Endothelial cell of umbilical vein (primary cell): ENCODE data around the gene SLC51B. TPM values are rescaled to one million over a fixed set of nuclear protein-coding genes. Genes with fewer than 3 reads are reported as not detected.

Source experiments
- BruUV-seq: library from RNA; stranded (reverse); fragments of 400-500 nt; replicated peaks from 2 replicates; lab custom pipeline; 2021; lab: Mats Ljungman, UMichigan
- CTCF ChIA-PET: fragments of 300-600, 350-600 bp; sonication (Branson Sonifier 250); formaldehyde crosslinking; loops from one replicate; lab custom pipeline; 2021; ENCODE audit warnings: antibody characterized with exemption, inconsistent platforms; lab: Charles Lee
- POLR2A ChIA-PET: fragments of 300-600, 350-600 bp; sonication (Branson Sonifier 250); formaldehyde crosslinking; loops from one replicate; lab custom pipeline; 2021; ENCODE audit warnings: antibody characterized with exemption, inconsistent platforms; lab: Charles Lee
- DNase-seq: peaks from one replicate; pipeline ENCODE4 v3.0.0-alpha.2; 2011; ENCODE audit warnings: low read depth, low spot score
- FAIRE-seq: peaks from 2 replicates; lab custom pipeline; 2011; peaks lifted over from hg19 to GRCh38; lab: Jason Lieb, UNC
- H2AFZ ChIP-seq: 2 replicates; pipeline ENCODE4 v1.6.0; 2012; ENCODE audit warnings: low read depth, low read length, control low read depth, inconsistent platforms
- H3K27ac ChIP-seq: 2 replicates; pipeline ENCODE4 v1.5.1; 2011; ENCODE audit warnings: low read depth, mild to moderate bottlenecking, control low read depth, low read length, moderate library complexity; ENCODE audit not compliant: insufficient read depth
- H3K27me3 ChIP-seq, 2 experiments: 2 replicates each; pipeline versions ENCODE4 v1.6.0 to v1.6.1; 2011; ENCODE audit warnings: low read length in 2 of 2, mixed read lengths in 1 of 2; ENCODE audit not compliant: control insufficient read depth in 2 of 2, insufficient read depth in 2 of 2
- H3K36me3 ChIP-seq, 2 experiments: 2 replicates in 1 of 2; 3 replicates in 1 of 2; pipeline ENCODE4 v1.5.1; 2011; ENCODE audit warnings: low read length in 2 of 2, mild to moderate bottlenecking in 1 of 2, moderate library complexity in 1 of 2; ENCODE audit not compliant: control insufficient read depth in 2 of 2, insufficient read depth in 2 of 2; ENCODE audit errors: extremely low read depth in 1 of 2
- H3K4me1 ChIP-seq: 3 replicates; pipeline ENCODE4 v1.5.1; 2011; ENCODE audit warnings: mild to moderate bottlenecking, low read length; ENCODE audit not compliant: control insufficient read depth, insufficient read depth; ENCODE audit errors: extremely low read depth
- H3K4me2 ChIP-seq: 2 replicates; pipeline ENCODE4 v1.6.1; 2011; ENCODE audit warnings: low read length, control low read depth, mixed read lengths; ENCODE audit not compliant: insufficient read depth
- H3K4me3 ChIP-seq, 3 experiments: fragments of 200-600 bp in 1 of 3; sonication (generic), shearing (Covaris generic) in 1 of 3; replicated peaks in 1 of 3; 2 replicates each; pipeline ENCODE4 v1.5.1; 2011 to 2016; ENCODE audit warnings: control low read depth in 3 of 3, low read length in 3 of 3, mild to moderate bottlenecking in 2 of 3, inconsistent platforms in 1 of 3, low read depth in 1 of 3, moderate library complexity in 1 of 3; ENCODE audit not compliant: insufficient read depth in 1 of 3
- H3K79me2 ChIP-seq: 2 replicates; pipeline ENCODE4 v1.6.0; 2012; ENCODE audit warnings: low read length, inconsistent platforms; ENCODE audit not compliant: control insufficient read depth, insufficient read depth
- H3K9ac ChIP-seq: replicated peaks from 2 replicates; pipeline ENCODE3; 2011; ENCODE audit warnings: low read length, control low read depth; ENCODE audit not compliant: insufficient read depth; ENCODE audit errors: extremely low read depth
- H3K9me1 ChIP-seq: replicated peaks from 3 replicates; pipeline ENCODE4 v1.6.0; 2011; ENCODE audit warnings: mild to moderate bottlenecking, low read length; ENCODE audit not compliant: control insufficient read depth, insufficient read depth; ENCODE audit errors: extremely low read depth
- H3K9me3 ChIP-seq: replicated peaks from 2 replicates; pipeline ENCODE4 v1.5.1; 2012; ENCODE audit warnings: low read length, inconsistent platforms; ENCODE audit not compliant: control insufficient read depth, insufficient read depth
- H4K20me1 ChIP-seq: replicated peaks from 2 replicates; pipeline ENCODE3; 2011; ENCODE audit warnings: mild to moderate bottlenecking, low read length; ENCODE audit not compliant: control insufficient read depth, insufficient read depth; ENCODE audit errors: extremely low read depth
- EZH2 ChIP-seq: IDR thresholded peaks from 2 replicates; pipeline ENCODE4 v1.6.1; 2012; ENCODE audit warnings: borderline replicate concordance, low read depth, mild to moderate bottlenecking, moderate library complexity, low read length, inconsistent platforms; ENCODE audit not compliant: severe bottlenecking
- FOS ChIP-seq: IDR thresholded peaks from 2 replicates; pipeline ENCODE4 v1.6.1; 2011; ENCODE audit warnings: mild to moderate bottlenecking, low read length, moderate library complexity, borderline replicate concordance; ENCODE audit not compliant: insufficient read depth
- GATA2 ChIP-seq: IDR thresholded peaks from 2 replicates; pipeline ENCODE4 v1.7.0; 2011; ENCODE audit warnings: low read depth, mild to moderate bottlenecking, moderate library complexity, mixed read lengths, low read length; ENCODE audit not compliant: insufficient read length, insufficient read depth
- JUN ChIP-seq: IDR thresholded peaks from 2 replicates; pipeline ENCODE4 v1.6.1; 2011; ENCODE audit warnings: borderline replicate concordance, low read depth; ENCODE audit not compliant: insufficient read length, insufficient read depth
- MAX ChIP-seq: IDR thresholded peaks from 2 replicates; pipeline ENCODE4 v1.6.1; 2011; ENCODE audit not compliant: insufficient read depth, insufficient read length
- MYC ChIP-seq: IDR thresholded peaks from one replicate; pipeline ENCODE4 v1.6.1; 2011; ENCODE audit warnings: mild to moderate bottlenecking, low read depth, low read length
- POLR2A ChIP-seq: IDR thresholded peaks from 2 replicates; pipeline ENCODE4 v1.6.1; 2012; ENCODE audit warnings: low read depth, mild to moderate bottlenecking, control low read depth, low read length
- POLR2AphosphoS5 ChIP-seq: IDR thresholded peaks from 2 replicates; pipeline ENCODE4 v1.6.1; 2012; ENCODE audit warnings: low read depth, mild to moderate bottlenecking, control low read depth, low read length, moderate library complexity; ENCODE audit not compliant: insufficient read depth
- dilution Hi-C: fragments of 300-500 bp; cut with MboI; formaldehyde crosslinking; loops from one replicate; pipeline ENCODE4 v1.15.0; 2019; ENCODE audit warnings: low sequenced_read_pairs; ENCODE audit not compliant: extremely low pct_ligation_motif_present
- intact Hi-C: fragments of 100-400 bp; cut with micrococcal nuclease; formaldehyde crosslinking; loops from one replicate; pipeline ENCODE4 v1.10.0; 2022
- polyA plus RNA-seq, 4 experiments: library from polyadenylated mRNA; depleted of rRNA in 3 of 4; stranded (reverse) in 3 of 4; unstranded in 1 of 4; fragments of >200 nt; gene quantifications; 2 replicates each; pipeline versions ENCODE4 v1.2.1 to v1.2.3, GENCODE V29; 2011 to 2012; ENCODE audit warnings: missing spikeins in 1 of 4
- total RNA-seq: library from RNA; stranded (reverse); gene quantifications from 2 replicates; pipeline ENCODE4 v1.2.3, GENCODE V29; 2021
- TF ChIP-seq, protein P1 (sequence below), 2 donors: IDR thresholded peaks; 1 replicate in 1 of 2; 2 replicates in 1 of 2; pipeline ENCODE4 v1.5.1; 2011; ENCODE audit warnings: low read length in 2 of 2, mild to moderate bottlenecking in 2 of 2, moderate library complexity in 2 of 2, control low read depth in 1 of 2, inconsistent platforms in 1 of 2, low read depth in 1 of 2; ENCODE audit not compliant: insufficient read depth in 1 of 2; ENCODE audit errors: extremely low read depth in 1 of 2

Gene SLC51B
- total and polyA plus RNA-seq, 2 donors (not counting 3 experiments of a cell fraction or from before 2014, with no cell fraction given), result not detected

- DNase-seq (no peak), FAIRE-seq (no peak)
- TF ChIP-seq MYC (no peak), MAX (no peak), JUN (no peak), GATA2 (no peak), POLR2AphosphoS5 (no peak), EZH2 (no peak), POLR2A (no peak), FOS (no peak)
- TF ChIP-seq, protein P1, sequence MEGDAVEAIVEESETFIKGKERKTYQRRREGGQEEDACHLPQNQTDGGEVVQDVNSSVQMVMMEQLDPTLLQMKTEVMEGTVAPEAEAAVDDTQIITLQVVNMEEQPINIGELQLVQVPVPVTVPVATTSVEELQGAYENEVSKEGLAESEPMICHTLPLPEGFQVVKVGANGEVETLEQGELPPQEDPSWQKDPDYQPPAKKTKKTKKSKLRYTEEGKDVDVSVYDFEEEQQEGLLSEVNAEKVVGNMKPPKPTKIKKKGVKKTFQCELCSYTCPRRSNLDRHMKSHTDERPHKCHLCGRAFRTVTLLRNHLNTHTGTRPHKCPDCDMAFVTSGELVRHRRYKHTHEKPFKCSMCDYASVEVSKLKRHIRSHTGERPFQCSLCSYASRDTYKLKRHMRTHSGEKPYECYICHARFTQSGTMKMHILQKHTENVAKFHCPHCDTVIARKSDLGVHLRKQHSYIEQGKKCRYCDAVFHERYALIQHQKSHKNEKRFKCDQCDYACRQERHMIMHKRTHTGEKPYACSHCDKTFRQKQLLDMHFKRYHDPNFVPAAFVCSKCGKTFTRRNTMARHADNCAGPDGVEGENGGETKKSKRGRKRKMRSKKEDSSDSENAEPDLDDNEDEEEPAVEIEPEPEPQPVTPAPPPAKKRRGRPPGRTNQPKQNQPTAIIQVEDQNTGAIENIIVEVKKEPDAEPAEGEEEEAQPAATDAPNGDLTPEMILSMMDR (IDR thresholded peaks at IDR 0.05; ENCODE audit: extremely low read depth in 1 of 2, insufficient read depth in 1 of 2, low read depth in 1 of 2, low read length in 2 of 2), result no peak
- Histone ChIP-seq H3K79me2 (no peaks in the 10 kb centered on the region), H4K20me1 (no peaks in the 10 kb centered on the region), H3K4me2 (no peak overlapping the region), H3K36me3 (no peaks in the 10 kb centered on the region), H3K27me3 (peaks cover 31 to 41% of the 10 kb centered on the region in 2 experiments), H2AFZ (no peak overlapping the region), H3K4me3 (no peak overlapping the region), H3K4me1 (no peaks in the 10 kb centered on the region), H3K9me1 (no peaks in the 10 kb centered on the region), H3K9me3 (no peaks in the 10 kb centered on the region), H3K27ac (no peak overlapping the region), H3K9ac (no peak overlapping the region)
- intact Hi-C loops (no loop called here), dilution Hi-C loops (no loop called here)
- CTCF ChIA-PET, result interaction anchor here (1.0 to 5.2 kb wide), 4 partner anchors 10 to 32 kb away, joined by 4 to 35 read pairs (median 5); partner anchors contain the start of gene KBTBD13
- POLR2A ChIA-PET, result no interaction called here
- BruUV-seq, result no TSS peak
These were observed 24.0 kb downstream of the SLC51B start for GRCh38 chr15:65069179-65069578.
